HUES48 (cell line): Measurements from ENCODE around the gene P3H3.
A peak's percentile ranks its signal among the peaks of the same experiment; 100 is the strongest.
"Not testable (repeated sequence)": the region's sequence is repeated elsewhere in the genome, so short reads cannot be mapped to it uniquely, and the experiment has no call there.

Experiments used
- H3K27ac ChIP-seq: one replicate; pipeline ENCODE4 v1.7.0; 2013; ENCODE audit warnings: low read depth, low read length, inconsistent platforms
- H3K27me3 ChIP-seq: 2 replicates; pipeline ENCODE4 v1.6.1; 2013; ENCODE audit warnings: mild to moderate bottlenecking, low read length; ENCODE audit not compliant: control insufficient read depth, insufficient read depth
- H3K36me3 ChIP-seq: 2 replicates; pipeline ENCODE4 v1.6.1; 2013; ENCODE audit warnings: low read length; ENCODE audit not compliant: control insufficient read depth, insufficient read depth
- H3K4me1 ChIP-seq: 2 replicates; pipeline ENCODE4 v1.6.1; 2013; ENCODE audit warnings: mild to moderate bottlenecking, low read length; ENCODE audit not compliant: control insufficient read depth, insufficient read depth
- H3K4me3 ChIP-seq: 2 replicates; pipeline ENCODE4 v1.5.1; 2013; ENCODE audit warnings: mild to moderate bottlenecking, low read depth, low read length
- H3K9ac ChIP-seq: 2 replicates; pipeline ENCODE4 v1.6.1; 2013; ENCODE audit warnings: mild to moderate bottlenecking, low read depth, low read length, moderate library complexity
- H3K9me3 ChIP-seq: 2 replicates; pipeline ENCODE4 v1.6.1; 2013; ENCODE audit warnings: low read length; ENCODE audit not compliant: control insufficient read depth, insufficient read depth

The P3H3 gene

DNA sequence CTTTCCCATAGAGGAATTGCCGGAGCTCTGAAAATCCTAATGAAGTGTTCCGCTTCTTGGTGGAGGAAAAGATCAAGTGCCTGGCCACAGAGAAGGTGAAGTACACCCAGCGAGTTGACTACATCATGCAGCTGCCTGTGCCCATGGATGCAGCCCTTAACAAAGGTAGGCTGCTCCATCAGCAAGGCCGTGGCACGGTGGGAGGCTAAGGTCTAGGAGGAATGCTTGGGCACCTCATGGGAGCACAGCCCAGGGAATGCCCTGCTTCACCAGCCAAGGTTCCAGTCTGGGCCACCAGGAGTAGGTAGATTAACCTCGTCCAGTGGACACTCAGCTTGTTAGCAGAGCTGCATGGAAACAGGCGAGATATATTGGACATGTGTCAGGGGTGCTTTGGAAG, 32.7 kb downstream of the P3H3 start:
- no peak overlapping the region for H3K4me3 ChIP-seq
- H3K9me3 ChIP-seq = no peaks in the 10 kb centered on the region
- no peak overlapping the region for H3K27ac ChIP-seq
- no peak overlapping the region for H3K9ac ChIP-seq
- peaks cover 97% of the 10 kb centered on the region for H3K36me3 ChIP-seq
- no peaks in the 10 kb centered on the region for H3K27me3 ChIP-seq
- H3K4me1 ChIP-seq = peaks cover 4% of the 10 kb centered on the region

DNA sequence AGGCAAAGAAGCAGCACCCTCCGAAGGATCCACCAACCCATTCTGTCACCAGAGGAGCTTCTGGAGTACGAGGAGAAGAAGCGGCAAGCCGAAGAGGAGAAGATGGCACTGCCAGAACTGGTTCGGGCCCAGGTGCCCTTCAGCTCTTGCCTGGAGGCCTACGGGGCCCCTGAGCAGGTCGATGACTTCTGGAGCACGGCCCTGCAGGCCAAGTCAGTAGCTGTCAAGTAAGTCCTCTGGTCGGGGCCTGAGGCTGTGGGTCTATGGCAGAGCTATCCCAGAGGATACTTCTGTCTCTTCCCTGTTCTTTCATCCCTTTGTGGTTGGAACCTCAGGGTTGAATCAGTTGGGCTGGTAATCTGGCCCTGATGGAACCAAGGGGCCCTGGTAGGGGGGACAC, 33.2 kb downstream of the P3H3 start:
- Histone ChIP-seq H3K4me3 (no peak overlapping the region), H3K27me3 (no peaks in the 10 kb centered on the region), H3K36me3 (peaks cover 94% of the 10 kb centered on the region), H3K9me3 (no peaks in the 10 kb centered on the region), H3K9ac (no peak overlapping the region), H3K4me1 (peaks cover 7% of the 10 kb centered on the region), H3K27ac (no peak overlapping the region)

DNA sequence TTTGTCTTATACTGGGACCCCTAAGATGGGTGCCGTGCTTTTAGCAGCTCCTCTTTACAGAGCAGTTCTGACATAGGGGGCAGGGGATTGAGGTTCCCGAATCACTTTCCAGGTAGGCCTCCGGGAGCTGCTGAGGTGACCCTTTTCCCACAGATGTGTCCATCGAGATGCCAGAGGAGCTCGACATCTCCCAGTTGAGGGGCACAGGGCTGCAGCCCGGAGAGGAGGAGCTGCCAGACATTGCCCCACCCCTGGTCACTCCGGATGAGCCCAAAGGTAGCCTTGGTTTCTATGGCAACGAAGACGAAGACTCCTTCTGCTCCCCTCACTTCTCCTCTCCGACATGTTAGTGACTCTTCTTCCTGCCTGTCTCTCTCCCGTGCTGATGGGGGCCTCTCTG, 34.8 kb downstream of the P3H3 start:
- Histone ChIP-seq H3K4me3 (no peak overlapping the region), H3K4me1 (peaks cover 13% of the 10 kb centered on the region), H3K27me3 (no peaks in the 10 kb centered on the region), H3K36me3 (peaks cover 78% of the 10 kb centered on the region), H3K9ac (no peak overlapping the region), H3K9me3 (no peaks in the 10 kb centered on the region), H3K27ac (no peak overlapping the region)

GRCh38 chr12:6863586-6864321, 35.5 kb downstream of the P3H3 start:
- Histone ChIP-seq H3K27ac (no peak overlapping the region), H3K4me1 (peaks cover 14% of the 10 kb centered on the region), H3K27me3 (no peaks in the 10 kb centered on the region), H3K36me3 (peaks cover 72% of the 10 kb centered on the region), H3K9ac (no peak overlapping the region), H3K4me3 (no peak overlapping the region), H3K9me3 (no peaks in the 10 kb centered on the region)

- not testable (repeated sequence) for H3K4me3 ChIP-seq, H3K9ac ChIP-seq, H3K27me3 ChIP-seq, H3K27ac ChIP-seq, H3K9me3 ChIP-seq
- peaks cover 25% of the 10 kb centered on the region for H3K4me1 ChIP-seq
- peaks cover 72% of the 10 kb centered on the region for H3K36me3 ChIP-seq
These were observed 37.1 kb downstream of the P3H3 start for GRCh38 chr12:6865307-6865706.

DNA sequence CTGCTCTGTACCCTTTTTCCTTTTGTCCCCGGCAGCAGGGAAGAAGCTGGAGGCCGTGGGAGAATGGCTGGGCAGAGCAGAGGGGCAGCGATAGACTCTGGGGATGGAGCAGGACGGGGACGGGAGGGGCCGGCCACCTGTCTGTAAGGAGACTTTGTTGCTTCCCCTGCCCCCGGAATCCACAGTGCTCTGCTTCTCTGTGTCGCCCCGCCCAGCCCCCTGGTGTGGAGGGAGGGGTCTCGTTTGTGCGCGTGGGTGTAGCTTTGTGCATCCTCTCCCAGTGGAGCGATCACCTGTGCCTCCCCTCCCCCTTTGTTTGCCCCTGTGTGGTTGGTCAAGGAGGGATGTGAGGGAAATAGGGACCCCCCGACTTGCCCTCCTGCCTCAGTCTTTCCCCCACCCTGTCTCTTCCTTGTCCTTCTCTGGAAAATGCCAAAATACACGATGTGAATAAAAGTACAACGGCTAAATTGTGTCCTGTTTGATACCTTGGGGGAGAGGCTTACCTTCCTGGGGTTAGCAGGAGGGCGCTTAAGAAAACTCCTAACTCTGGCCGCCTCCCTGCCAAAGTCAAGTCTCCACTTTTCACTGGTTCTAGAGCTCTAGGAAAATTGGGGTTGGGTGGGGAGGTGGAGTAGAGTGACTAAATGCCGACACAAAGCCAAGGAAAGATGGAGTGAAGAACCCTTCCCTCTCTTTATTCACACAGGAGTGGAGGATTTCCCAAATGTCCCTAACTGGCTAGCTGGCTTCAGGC, 38.1 kb downstream of the P3H3 start:
- peak overlapping the region; percentile 95 for H3K4me3 ChIP-seq
- H3K27me3 ChIP-seq = no peaks in the 10 kb centered on the region
- H3K4me1 ChIP-seq = peaks cover 33% of the 10 kb centered on the region
- no peaks in the 10 kb centered on the region for H3K9me3 ChIP-seq
- H3K36me3 ChIP-seq = peaks cover 72% of the 10 kb centered on the region
- H3K27ac ChIP-seq = peak overlapping the region; percentile 77
- no peak overlapping the region for H3K9ac ChIP-seq

DNA sequence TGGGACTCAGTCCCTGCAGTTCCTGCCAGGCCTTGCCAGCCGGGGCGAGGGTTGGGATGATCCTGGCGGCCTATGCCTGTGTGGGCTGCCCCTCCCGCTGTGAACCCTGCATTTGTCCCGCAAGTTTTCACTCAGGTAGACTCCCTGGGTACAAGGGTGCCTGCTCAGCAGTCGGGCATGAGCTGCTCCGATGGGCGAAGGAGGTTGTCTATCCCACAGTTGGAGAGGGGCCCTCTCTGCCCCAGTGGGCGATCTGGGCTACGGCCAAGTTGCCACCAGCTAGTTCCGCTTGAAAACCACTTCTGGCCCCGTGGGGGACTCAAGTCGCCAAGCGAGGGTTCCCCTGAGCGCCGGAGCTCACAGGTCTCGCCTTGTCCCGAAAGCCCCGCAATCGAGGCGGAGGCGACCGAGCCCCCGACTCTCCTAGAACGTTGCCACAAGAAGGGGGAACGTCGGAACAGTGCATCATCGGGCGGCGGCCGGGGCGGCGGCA, 38.8 kb downstream of the P3H3 start:
- peak overlapping the region; percentile 95 for H3K4me3 ChIP-seq
- H3K9ac ChIP-seq = peak overlapping the region; percentile 38; the same call in 1 of the 2 replicates
- no peaks in the 10 kb centered on the region for H3K27me3 ChIP-seq
- H3K27ac ChIP-seq = peak overlapping the region; percentile 77
- no peaks in the 10 kb centered on the region for H3K9me3 ChIP-seq
- peaks cover 67% of the 10 kb centered on the region for H3K36me3 ChIP-seq
- peaks cover 39% of the 10 kb centered on the region for H3K4me1 ChIP-seq

DNA sequence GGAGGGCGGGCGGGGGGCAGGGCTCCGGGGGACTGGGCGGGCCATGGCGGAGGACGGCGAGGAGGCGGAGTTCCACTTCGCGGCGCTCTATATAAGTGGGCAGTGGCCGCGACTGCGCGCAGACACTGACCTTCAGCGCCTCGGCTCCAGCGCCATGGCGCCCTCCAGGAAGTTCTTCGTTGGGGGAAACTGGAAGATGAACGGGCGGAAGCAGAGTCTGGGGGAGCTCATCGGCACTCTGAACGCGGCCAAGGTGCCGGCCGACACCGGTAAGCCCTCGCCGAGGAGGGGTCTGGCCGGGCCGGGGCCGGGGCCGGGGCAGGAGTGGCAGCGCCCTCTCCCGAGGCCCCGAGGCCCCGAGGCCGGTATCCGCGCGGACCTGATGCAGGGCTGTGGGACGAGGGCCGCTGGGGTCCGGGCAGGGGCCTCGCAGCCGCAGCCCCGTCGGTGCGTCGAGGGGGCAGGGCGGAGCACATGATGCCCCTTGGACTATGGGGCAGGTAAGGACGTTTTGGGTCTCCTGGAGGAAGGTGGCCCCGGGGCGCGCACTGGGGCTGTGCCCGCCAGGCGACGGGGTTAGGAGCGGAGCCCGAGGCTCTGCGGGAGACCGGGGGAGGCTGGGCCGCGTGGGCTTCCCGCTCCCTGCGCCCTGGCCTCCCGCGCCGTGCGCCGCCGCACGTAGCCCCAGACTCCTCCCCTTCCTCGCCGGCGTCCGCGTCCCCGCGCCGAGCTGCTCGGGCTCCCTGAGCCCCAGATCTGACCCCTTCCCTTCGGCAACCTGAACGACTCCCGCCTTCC, 39.4 kb downstream of the P3H3 start, which contains the start of gene TPI1:
TSS of gene TPI1 (plus strand) at position 119 of the 798 bp plus-strand sequence. CDS start at position 155, 36 bp downstream.
- peak within 1 kb of the TSS; percentile 88 for H3K9ac ChIP-seq
- H3K4me1 ChIP-seq = peaks cover 41% of the 10 kb centered on the region
- peak within 1 kb of the TSS; percentile 95 for H3K4me3 ChIP-seq
- H3K27me3 ChIP-seq = no peaks in the 10 kb centered on the region
- H3K9me3 ChIP-seq = no peaks in the 10 kb centered on the region
- peak within 1 kb of the TSS; percentile 87 for H3K27ac ChIP-seq
- peaks cover 61% of the 10 kb centered on the region for H3K36me3 ChIP-seq

GRCh38 chr12:6868211-6869048, 40.2 kb downstream of the P3H3 start:
- no peaks in the 10 kb centered on the region for H3K9me3 ChIP-seq
- H3K27me3 ChIP-seq = no peaks in the 10 kb centered on the region
- peak overlapping the region; percentile 95 for H3K4me3 ChIP-seq
- H3K9ac ChIP-seq = peak overlapping the region; percentile 88
- H3K36me3 ChIP-seq = peaks cover 52% of the 10 kb centered on the region
- peaks cover 41% of the 10 kb centered on the region for H3K4me1 ChIP-seq
- peak overlapping the region; percentile 87 for H3K27ac ChIP-seq
